Calu3 (cell line): ENCODE data around the gene NIPA2. TPM values are rescaled to one million over a fixed set of nuclear protein-coding genes. Genes with fewer than 3 reads are reported as not detected.

Source experiments
- BruUV-seq: library from RNA; stranded (reverse); fragments of 400-500 nt; replicated peaks from 2 replicates; lab custom pipeline; 2021; lab: Mats Ljungman, UMichigan
- CTCF ChIA-PET: fragments of 300-600 bp; sonication (Branson Sonifier 250); formaldehyde crosslinking; loops from one replicate; lab custom pipeline; 2022; ENCODE audit warnings: antibody characterized with exemption; lab: Charles Lee
- DNase-seq: peaks from one replicate; pipeline ENCODE4 v3.0.0; 2022
- H3K27ac Mint-ChIP-seq: one replicate; pipeline ENCODE4 v1.8.0; 2022; ENCODE audit warnings: mixed read lengths; ENCODE audit not compliant: unreplicated experiment
- H3K27me3 Mint-ChIP-seq: one replicate; pipeline ENCODE4 v1.8.0; 2022; ENCODE audit warnings: mixed read lengths; ENCODE audit not compliant: unreplicated experiment
- H3K36me3 Mint-ChIP-seq: one replicate; pipeline ENCODE4 v1.8.0; 2022; ENCODE audit warnings: mild to moderate bottlenecking, moderate library complexity, mixed read lengths; ENCODE audit not compliant: insufficient read depth, unreplicated experiment
- H3K4me1 Mint-ChIP-seq: one replicate; pipeline ENCODE4 v1.8.0; 2022; ENCODE audit warnings: mild to moderate bottlenecking, low read depth, mixed read lengths; ENCODE audit not compliant: unreplicated experiment
- H3K4me3 Mint-ChIP-seq: one replicate; pipeline ENCODE4 v1.8.0; 2022; ENCODE audit warnings: mild to moderate bottlenecking, low read depth, moderate library complexity, mixed read lengths; ENCODE audit not compliant: unreplicated experiment
- H3K9me3 Mint-ChIP-seq: one replicate; pipeline ENCODE4 v1.8.0; 2022; ENCODE audit warnings: low read depth, mixed read lengths; ENCODE audit not compliant: unreplicated experiment
- CTCF ChIP-seq: fragments of 200-600 bp; IDR thresholded peaks from one replicate; pipeline ENCODE4 v1.8.0; 2022; ENCODE audit warnings: antibody characterized with exemption; ENCODE audit not compliant: unreplicated experiment
- intact Hi-C: fragments of 100-400 bp; cut with micrococcal nuclease; formaldehyde crosslinking; loops from one replicate; pipeline ENCODE4 v1.10.0; 2022; ENCODE audit not compliant: unreplicated experiment
- total RNA-seq: library from RNA; stranded (reverse); gene quantifications from 2 replicates; pipeline ENCODE4 v1.2.3, GENCODE V29; 2022

NIPA2 gene
- total RNA-seq, 1 experiment from 2014 or later = 26.0 TPM

DNA sequence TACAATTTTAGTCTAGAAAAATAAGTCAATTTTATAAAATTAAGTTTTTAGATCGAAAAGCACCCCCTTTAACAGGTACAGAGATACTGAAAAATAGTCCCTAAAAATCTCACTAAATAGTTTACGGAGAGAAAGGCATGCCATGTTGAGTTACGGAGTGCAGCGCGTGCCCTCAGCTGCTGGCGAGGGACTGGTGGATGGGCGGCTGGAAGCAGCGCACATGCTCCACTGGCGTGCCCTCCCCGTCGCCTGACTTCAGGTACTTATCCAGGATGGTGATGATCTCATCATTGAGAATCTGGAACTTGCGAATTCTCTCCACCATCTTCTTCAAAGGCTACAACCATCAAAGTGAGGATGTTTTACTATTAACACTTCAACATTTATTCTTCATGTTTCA, 31.4 kb downstream of the NIPA2 start:
- peaks cover 21% of the 10 kb centered on the region for H3K36me3 Mint-ChIP-seq

DNA sequence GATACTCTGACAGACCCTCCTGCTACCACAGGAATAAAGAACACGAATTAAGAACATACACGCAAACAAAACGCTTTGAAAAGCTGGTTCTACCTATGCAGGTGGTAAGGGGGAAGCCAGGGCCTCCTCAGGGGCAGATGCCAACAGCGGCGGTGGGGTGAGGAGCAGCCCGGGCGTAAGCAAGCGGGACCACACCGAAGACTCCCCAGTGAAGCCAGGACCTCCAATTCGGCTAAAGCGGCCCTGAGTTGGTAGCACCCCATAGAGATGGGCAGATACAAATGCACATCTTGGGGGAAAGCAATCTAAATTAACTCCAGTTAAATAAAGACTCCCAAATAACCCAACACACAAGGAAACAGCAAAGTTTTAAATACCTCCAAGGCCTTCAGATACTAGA, 32.4 kb downstream of the NIPA2 start:
- peaks cover 24% of the 10 kb centered on the region for H3K36me3 Mint-ChIP-seq
- DNase-seq = no peak
- no peak overlapping the region for H3K4me3 Mint-ChIP-seq
- TF ChIP-seq CTCF = no peak
- no peaks in the 10 kb centered on the region for H3K4me1 Mint-ChIP-seq
- intact Hi-C loops = no loop called here
- no TSS peak for BruUV-seq
- no peaks in the 10 kb centered on the region for H3K27me3 Mint-ChIP-seq
- no peak overlapping the region for H3K27ac Mint-ChIP-seq
- H3K9me3 Mint-ChIP-seq = no peaks in the 10 kb centered on the region
- CTCF ChIA-PET = no interaction called here

More for the DNA sequence above, 31.4 kb downstream of the NIPA2 start:
- CTCF ChIA-PET = no interaction called here
- Mint-ChIP-seq H3K4me1 (no peaks in the 10 kb centered on the region), H3K4me3 (no peak overlapping the region), H3K9me3 (no peaks in the 10 kb centered on the region), H3K27ac (no peak overlapping the region), H3K27me3 (no peaks in the 10 kb centered on the region)
- DNase-seq = no peak
- TF ChIP-seq CTCF = no peak
- BruUV-seq = no TSS peak
- intact Hi-C loops = no loop called here

DNA sequence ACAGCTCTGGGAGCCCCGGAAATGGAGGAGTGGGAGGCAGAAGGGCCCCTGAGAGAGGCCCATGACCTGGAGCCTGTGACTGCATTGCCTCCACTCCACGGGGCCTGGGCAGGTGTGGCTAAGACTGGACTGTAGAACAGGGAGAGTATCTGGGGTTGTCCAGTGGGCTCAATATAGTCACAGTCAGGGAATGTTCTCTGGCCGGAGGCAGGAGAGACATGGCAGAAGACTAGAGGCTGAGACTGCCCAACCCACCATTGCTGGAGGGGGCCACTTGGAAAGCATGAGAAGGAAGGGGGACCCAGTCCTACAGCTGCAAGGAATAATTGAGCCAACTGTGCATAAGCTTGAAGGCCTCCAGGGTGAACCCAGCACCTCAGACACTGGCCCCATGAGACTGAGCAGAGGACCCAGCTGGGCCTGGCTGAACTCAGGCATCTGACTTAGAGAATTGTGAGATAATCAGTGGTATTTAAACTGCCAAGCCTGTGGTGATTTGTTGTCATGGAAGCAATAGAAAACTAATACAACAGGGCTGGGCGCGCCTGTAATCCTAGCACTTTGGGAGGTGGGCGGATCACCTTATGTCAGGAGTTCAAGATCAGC, 33.1 kb downstream of the NIPA2 start:
- H3K4me3 Mint-ChIP-seq = no peak overlapping the region
- BruUV-seq = no TSS peak
- H3K27me3 Mint-ChIP-seq = no peaks in the 10 kb centered on the region
- CTCF ChIA-PET = no interaction called here
- H3K27ac Mint-ChIP-seq = no peak overlapping the region
- DNase-seq = no peak
- H3K36me3 Mint-ChIP-seq = peaks cover 24% of the 10 kb centered on the region
- TF ChIP-seq CTCF = no peak
- intact Hi-C loops = no loop called here
- no peaks in the 10 kb centered on the region for H3K9me3 Mint-ChIP-seq
- H3K4me1 Mint-ChIP-seq = no peaks in the 10 kb centered on the region

DNA sequence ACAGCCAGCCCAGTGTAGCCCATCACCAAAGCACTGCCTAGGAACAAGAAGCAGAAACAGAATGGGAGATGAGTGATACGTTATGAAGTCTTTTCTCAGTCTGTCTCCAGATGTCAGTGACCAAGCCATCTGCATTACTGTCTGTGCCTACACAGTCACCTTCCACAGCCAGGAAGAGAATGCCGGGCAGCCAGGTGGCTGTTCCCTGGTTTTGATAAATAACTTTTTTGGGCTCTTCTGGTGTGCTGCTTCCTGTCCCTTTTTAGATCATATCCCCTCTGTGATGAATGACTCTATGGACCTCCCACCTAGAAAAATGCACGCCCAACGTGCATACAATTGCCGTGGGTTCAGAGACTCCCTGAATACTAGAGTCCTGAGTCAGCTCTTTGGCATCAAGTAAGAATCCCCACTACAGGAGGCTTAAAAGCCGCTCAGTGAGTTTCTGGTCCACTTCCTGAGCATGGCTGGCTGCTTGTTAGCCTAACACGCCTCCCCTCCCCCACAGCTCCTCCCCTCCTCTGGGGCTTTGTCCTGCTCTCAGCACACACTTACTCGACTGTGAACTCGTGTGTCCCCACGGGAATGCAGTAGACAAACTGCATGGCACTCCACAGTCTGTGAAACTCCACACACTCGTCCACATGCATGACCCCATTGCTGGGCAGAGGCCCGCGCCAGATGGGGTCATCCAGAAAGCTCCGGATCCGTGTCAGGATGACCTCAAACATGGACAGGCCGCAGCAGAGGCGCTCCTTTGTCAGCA, 34.7 kb downstream of the NIPA2 start:
- no peaks in the 10 kb centered on the region for H3K9me3 Mint-ChIP-seq
- no peak overlapping the region for H3K27ac Mint-ChIP-seq
- CTCF ChIA-PET = no interaction called here
- no TSS peak for BruUV-seq
- intact Hi-C loops = no loop called here
- H3K4me1 Mint-ChIP-seq = no peaks in the 10 kb centered on the region
- H3K36me3 Mint-ChIP-seq = peaks cover 24% of the 10 kb centered on the region
- H3K27me3 Mint-ChIP-seq = no peaks in the 10 kb centered on the region
- no peak for DNase-seq
- H3K4me3 Mint-ChIP-seq = no peak overlapping the region
- TF ChIP-seq CTCF = no peak
